Hepatocyte (in vitro differentiated cells): ENCODE measurements around the gene RAB37. TPM values are rescaled to one million over a fixed set of nuclear protein-coding genes. Genes with fewer than 3 reads are reported as not detected.
A peak's percentile ranks its signal among the peaks of the same experiment; 100 is the strongest.

Experiments used
- DNase-seq: peaks from one replicate; pipeline ENCODE4 v3.0.0-alpha.2; 2016; ENCODE audit warnings: low spot score
- H2AFZ ChIP-seq: fragments of 200-600 bp; sonication (generic); 2 replicates; pipeline ENCODE4 v1.6.0; 2016; ENCODE audit warnings: antibody characterized with exemption, mild to moderate bottlenecking
- H3K27ac ChIP-seq: fragments of 200-600 bp; sonication (generic); 2 replicates; pipeline ENCODE4 v1.5.1; 2016; ENCODE audit warnings: mild to moderate bottlenecking
- H3K27me3 ChIP-seq: fragments of 200-600 bp; sonication (generic); 2 replicates; pipeline ENCODE4 v1.6.1; 2016
- H3K36me3 ChIP-seq: fragments of 200-600 bp; sonication (generic); replicated peaks from 2 replicates; pipeline ENCODE4 v1.5.1; 2016; ENCODE audit warnings: low read depth; ENCODE audit not compliant: insufficient read depth
- H3K4me1 ChIP-seq: fragments of 200-600 bp; sonication (generic); 2 replicates; pipeline ENCODE4 v1.5.1; 2016; ENCODE audit warnings: mild to moderate bottlenecking, moderate library complexity; ENCODE audit not compliant: insufficient read depth
- H3K4me2 ChIP-seq: fragments of 200-600 bp; sonication (generic); 2 replicates; pipeline ENCODE4 v1.6.0; 2016
- H3K4me3 ChIP-seq: fragments of 200-600 bp; sonication (generic); 2 replicates; pipeline ENCODE4 v1.5.1; 2016; ENCODE audit warnings: mild to moderate bottlenecking
- H3K79me2 ChIP-seq: fragments of 200-600 bp; sonication (generic); 2 replicates; pipeline ENCODE4 v1.6.0; 2017; ENCODE audit warnings: mild to moderate bottlenecking
- H3K9me2 ChIP-seq: fragments of 200-600 bp; sonication (generic); replicated peaks from 2 replicates; pipeline ENCODE4 v1.6.0; 2017; ENCODE audit warnings: mild to moderate bottlenecking; ENCODE audit not compliant: insufficient read depth
- H3K9me3 ChIP-seq: fragments of 200-600 bp; sonication (generic); 2 replicates; pipeline ENCODE4 v1.5.1; 2016; ENCODE audit warnings: low read depth, mild to moderate bottlenecking
- H4K20me1 ChIP-seq: fragments of 200-600 bp; sonication (generic); 2 replicates; pipeline ENCODE4 v1.6.0; 2016; ENCODE audit warnings: mild to moderate bottlenecking; ENCODE audit not compliant: insufficient read depth, poor library complexity, severe bottlenecking
- EZH2 ChIP-seq: fragments of 200-600 bp; sonication (generic); IDR thresholded peaks from 2 replicates; pipeline ENCODE4 v1.6.1; 2016; ENCODE audit warnings: antibody characterized with exemption, mild to moderate bottlenecking, borderline replicate concordance
- EZH2phosphoT487 ChIP-seq: fragments of 200-600 bp; sonication (generic); IDR thresholded peaks from one replicate; pipeline ENCODE4 v1.6.1; 2018; ENCODE audit warnings: antibody characterized with exemption, mild to moderate bottlenecking, low read depth, moderate library complexity; ENCODE audit not compliant: unreplicated experiment, severe bottlenecking
- WGBS: methylation state at CpG from one replicate; pipeline ENCODE4 v1.1.6; 2016; ENCODE audit warnings: low lambda C conversion rate; ENCODE audit errors: missing lambda C conversion rate; 5-methylcytosine and 5-hydroxymethylcytosine counted together
- polyA plus RNA-seq: library from polyadenylated mRNA; unstranded; fragments of >200 nt; fragmentation: Nextera tagmentation; extraction: Ambion mirVana; gene quantifications from 2 replicates; pipeline ENCODE4 v1.2.1, GENCODE V29; 2016
- total RNA-seq: library from RNA; depleted of rRNA; stranded (reverse); fragments of >200 nt; gene quantifications from 2 replicates; pipeline ENCODE4 v1.2.3, GENCODE V29; 2014
- TF ChIP-seq, protein P1 (sequence below): fragments of 200-600 bp; sonication (generic); IDR thresholded peaks from 2 replicates; pipeline ENCODE4 v1.5.1; 2016; ENCODE audit warnings: antibody characterized with exemption, mild to moderate bottlenecking; ENCODE audit not compliant: poor library complexity

Gene RAB37
- total and polyA plus RNA-seq, 2 experiments from 2014 or later: 6.1 to 7.0 TPM

DNA sequence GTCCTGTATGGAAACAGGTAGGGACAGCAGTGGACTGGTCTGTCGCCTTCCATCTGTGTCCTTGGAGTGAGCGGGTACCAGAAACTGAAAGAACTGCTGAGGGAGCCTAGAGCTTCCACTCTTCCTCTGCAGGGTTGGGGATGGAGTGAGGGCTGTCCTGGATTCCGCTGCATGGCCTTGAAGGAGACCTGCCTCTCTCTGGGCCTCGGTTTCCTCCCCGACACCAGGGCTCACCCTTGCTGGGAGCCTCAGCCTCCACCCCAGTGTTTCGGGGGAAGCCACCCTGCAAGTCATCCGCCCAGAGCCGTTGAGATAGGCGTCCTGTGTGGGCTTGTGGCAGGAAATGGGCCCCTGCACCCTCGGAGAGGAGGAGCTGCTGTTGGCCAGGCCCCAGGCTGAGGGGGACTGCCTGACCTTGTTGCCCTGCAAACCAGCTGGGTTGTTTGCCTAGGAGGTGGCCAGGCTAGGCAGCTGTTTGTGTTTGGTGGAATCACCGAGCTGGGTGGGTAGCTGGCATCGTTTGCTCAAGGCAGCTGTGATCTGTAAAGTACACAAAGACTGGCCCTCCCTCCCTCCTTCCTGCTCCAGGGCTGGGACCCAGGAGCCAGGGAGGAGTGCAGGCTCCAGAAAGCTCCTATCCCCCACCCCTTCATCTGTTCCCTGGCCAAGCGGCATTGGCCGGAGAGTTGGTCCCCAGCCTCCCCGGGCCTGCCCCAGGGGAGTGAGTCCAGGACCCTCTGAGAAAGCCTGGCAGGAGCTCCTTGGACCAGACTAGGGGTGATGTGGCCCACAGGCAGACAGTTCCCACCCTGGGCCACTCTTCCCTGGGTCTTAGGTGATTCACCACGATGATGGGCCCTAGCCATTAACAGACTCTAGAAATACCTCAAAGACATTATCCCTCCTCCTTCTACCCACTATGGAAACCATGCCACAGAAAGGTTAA is 1.3 kb downstream of the RAB37 start:
- no peak overlapping the region for H3K27ac ChIP-seq
- peak; percentile 18 for DNase-seq

DNA sequence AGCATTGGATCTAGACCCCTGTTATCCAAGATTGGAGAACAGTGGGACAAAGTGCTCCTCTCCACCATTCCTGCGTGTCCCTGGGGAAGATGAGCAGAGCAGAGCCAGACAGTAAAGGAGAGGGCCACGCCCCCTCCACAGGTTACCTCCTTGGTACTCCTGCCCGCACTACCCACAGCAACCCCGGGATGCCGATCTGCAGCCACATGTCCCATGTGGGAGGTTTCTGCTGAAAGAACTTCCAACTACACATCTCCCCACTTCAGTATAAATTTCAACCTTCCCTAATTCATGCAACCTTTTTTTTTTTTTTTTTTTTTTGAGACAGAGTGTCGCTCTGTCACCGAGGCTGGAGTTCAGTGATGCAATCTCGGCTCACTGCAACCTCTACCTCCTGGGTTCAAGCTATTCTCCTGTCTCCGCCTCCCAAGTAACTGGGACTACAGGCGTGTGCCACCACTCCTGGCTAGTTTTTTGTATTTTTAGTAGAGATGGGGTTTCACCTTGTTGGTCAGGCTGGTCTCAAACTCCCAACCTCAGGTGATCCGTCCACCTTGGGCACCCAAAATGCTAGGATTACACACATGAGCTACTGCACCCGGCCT is 2.3 kb downstream of the RAB37 start:
- Histone ChIP-seq H3K9me2 (no peaks in the 10 kb centered on the region), H3K4me3 (no peak overlapping the region), H3K27me3 (no peaks in the 10 kb centered on the region), H3K4me1 (peaks cover 13% of the 10 kb centered on the region), H2AFZ (no peak overlapping the region), H3K4me2 (no peak overlapping the region), H4K20me1 (no peaks in the 10 kb centered on the region), H3K79me2 (no peaks in the 10 kb centered on the region), H3K27ac (no peak overlapping the region), H3K36me3 (no peaks in the 10 kb centered on the region), H3K9me3 (no peaks in the 10 kb centered on the region)
- TF ChIP-seq, protein P1, sequence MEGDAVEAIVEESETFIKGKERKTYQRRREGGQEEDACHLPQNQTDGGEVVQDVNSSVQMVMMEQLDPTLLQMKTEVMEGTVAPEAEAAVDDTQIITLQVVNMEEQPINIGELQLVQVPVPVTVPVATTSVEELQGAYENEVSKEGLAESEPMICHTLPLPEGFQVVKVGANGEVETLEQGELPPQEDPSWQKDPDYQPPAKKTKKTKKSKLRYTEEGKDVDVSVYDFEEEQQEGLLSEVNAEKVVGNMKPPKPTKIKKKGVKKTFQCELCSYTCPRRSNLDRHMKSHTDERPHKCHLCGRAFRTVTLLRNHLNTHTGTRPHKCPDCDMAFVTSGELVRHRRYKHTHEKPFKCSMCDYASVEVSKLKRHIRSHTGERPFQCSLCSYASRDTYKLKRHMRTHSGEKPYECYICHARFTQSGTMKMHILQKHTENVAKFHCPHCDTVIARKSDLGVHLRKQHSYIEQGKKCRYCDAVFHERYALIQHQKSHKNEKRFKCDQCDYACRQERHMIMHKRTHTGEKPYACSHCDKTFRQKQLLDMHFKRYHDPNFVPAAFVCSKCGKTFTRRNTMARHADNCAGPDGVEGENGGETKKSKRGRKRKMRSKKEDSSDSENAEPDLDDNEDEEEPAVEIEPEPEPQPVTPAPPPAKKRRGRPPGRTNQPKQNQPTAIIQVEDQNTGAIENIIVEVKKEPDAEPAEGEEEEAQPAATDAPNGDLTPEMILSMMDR: no peak
- no peak for TF ChIP-seq EZH2phosphoT487
- 93% methylated on average over 12 of the region's 12 CpGs for WGBS
- no peak for DNase-seq

More for the DNA sequence above, 1.3 kb downstream of the RAB37 start:
- Histone ChIP-seq H3K27me3 (no peaks in the 10 kb centered on the region), H3K4me1 (peaks cover 13% of the 10 kb centered on the region), H3K36me3 (no peaks in the 10 kb centered on the region), H3K9me3 (no peaks in the 10 kb centered on the region), H4K20me1 (no peaks in the 10 kb centered on the region), H3K4me3 (no peak overlapping the region), H2AFZ (no peak overlapping the region), H3K4me2 (peak overlapping the region; percentile 84), H3K9me2 (no peaks in the 10 kb centered on the region), H3K79me2 (no peaks in the 10 kb centered on the region)
- WGBS: 50% methylated on average over 16 of the region's 16 CpGs
- no peak for TF ChIP-seq EZH2phosphoT487
- no peak for TF ChIP-seq EZH2
- TF ChIP-seq, protein P1: no peak

DNA sequence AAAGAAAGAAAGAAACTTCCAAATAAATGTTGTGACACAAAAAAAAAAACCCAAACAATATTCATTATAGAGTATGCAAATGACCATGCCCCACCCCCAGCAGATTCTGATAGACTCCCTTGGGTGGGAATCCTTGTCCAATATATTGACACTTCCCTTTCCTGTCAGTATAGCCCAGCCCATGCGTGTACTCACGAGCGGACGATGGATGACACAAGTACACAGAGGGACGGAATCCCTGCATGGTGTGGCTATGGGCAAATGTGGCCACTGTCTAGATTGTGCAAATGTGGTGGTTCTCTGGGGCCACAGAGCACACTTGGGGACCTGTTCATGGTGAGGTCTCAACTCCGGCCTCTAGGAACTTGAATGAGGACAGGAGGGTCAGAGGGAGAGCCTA is 3.1 kb downstream of the RAB37 start:
- Histone ChIP-seq H3K9me2 (no peaks in the 10 kb centered on the region), H4K20me1 (no peaks in the 10 kb centered on the region), H3K27me3 (no peaks in the 10 kb centered on the region), H3K9me3 (no peaks in the 10 kb centered on the region), H3K4me1 (peaks cover 19% of the 10 kb centered on the region), H2AFZ (no peak overlapping the region), H3K79me2 (no peaks in the 10 kb centered on the region), H3K4me2 (no peak overlapping the region), H3K27ac (no peak overlapping the region), H3K4me3 (no peak overlapping the region), H3K36me3 (no peaks in the 10 kb centered on the region)
- no peak for DNase-seq
- 92% methylated on average over 6 of the region's 6 CpGs for WGBS
- TF ChIP-seq, protein P1: no peak
- no peak for TF ChIP-seq EZH2
- no peak for TF ChIP-seq EZH2phosphoT487
